ENCODE measurements around the gene FMO4.
A peak's percentile ranks its signal among the peaks of the same experiment; 100 is the strongest.

FMO4 gene

DNA sequence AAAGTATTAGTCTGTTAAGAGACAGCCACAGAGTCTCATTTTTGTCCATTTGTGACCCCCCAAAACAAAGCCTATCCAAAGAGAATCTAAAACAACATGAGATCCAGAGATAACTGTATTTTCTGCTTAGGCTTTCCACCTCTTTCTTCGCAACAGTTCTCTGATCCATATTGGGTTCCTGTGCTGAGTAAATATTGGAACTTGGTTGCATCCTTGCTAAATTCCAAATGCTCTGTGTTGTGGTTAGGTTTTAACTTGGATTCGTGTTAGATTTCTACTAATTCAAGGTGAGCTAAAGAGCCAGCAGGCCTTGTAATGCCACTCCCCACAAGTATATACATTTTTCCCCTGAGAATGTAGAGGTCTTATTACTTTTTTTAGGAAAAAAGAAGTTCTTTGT lies 36.4 kb upstream of the FMO4 start:
- no peak for DNase-seq (ENCODE audit: low read depth)
- no peak overlapping the region for H3K4me3 ChIP-seq (ENCODE audit: low read depth, low read length)
- TF ChIP-seq POLR2A (IDR thresholded peaks at IDR 0.05; ENCODE audit: extremely low read depth, insufficient read length) = no peak
- TF ChIP-seq, protein P1, sequence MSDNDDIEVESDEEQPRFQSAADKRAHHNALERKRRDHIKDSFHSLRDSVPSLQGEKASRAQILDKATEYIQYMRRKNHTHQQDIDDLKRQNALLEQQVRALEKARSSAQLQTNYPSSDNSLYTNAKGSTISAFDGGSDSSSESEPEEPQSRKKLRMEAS (IDR thresholded peaks at IDR 0.05; ENCODE audit: low read depth, low read length) = no peak
- TF ChIP-seq, protein P2, sequence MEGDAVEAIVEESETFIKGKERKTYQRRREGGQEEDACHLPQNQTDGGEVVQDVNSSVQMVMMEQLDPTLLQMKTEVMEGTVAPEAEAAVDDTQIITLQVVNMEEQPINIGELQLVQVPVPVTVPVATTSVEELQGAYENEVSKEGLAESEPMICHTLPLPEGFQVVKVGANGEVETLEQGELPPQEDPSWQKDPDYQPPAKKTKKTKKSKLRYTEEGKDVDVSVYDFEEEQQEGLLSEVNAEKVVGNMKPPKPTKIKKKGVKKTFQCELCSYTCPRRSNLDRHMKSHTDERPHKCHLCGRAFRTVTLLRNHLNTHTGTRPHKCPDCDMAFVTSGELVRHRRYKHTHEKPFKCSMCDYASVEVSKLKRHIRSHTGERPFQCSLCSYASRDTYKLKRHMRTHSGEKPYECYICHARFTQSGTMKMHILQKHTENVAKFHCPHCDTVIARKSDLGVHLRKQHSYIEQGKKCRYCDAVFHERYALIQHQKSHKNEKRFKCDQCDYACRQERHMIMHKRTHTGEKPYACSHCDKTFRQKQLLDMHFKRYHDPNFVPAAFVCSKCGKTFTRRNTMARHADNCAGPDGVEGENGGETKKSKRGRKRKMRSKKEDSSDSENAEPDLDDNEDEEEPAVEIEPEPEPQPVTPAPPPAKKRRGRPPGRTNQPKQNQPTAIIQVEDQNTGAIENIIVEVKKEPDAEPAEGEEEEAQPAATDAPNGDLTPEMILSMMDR (IDR thresholded peaks at IDR 0.05; ENCODE audit: low read depth, low read length) = no peak
- TF ChIP-seq MYC (IDR thresholded peaks at IDR 0.05; ENCODE audit: low read depth, low read length) = no peak

DNA sequence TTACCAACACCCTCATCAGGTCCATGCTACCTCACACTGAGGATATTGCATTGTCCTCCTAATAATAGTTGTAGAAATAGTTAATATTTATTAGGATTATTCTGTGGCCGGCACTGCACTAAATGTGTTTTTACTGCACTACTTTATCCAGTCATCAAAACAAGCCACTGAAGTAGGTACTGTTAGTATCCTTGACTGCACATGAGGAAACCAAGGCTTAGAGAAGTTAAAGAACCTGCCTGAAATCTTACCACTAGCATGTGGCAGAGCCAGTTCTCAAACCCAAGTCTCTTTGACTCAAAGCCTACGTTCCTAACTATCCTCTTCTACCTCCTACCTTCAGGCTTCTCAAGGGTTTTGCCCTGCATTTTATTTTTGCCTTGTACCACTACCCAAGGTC lies 34.7 kb upstream of the FMO4 start:
- no peak overlapping the region for H3K4me3 ChIP-seq (ENCODE audit: low read depth, low read length)
- DNase-seq (ENCODE audit: low read depth) = no peak
- no peak for TF ChIP-seq MYC (IDR thresholded peaks at IDR 0.05; ENCODE audit: low read depth, low read length)
- TF ChIP-seq, protein P2 (IDR thresholded peaks at IDR 0.05; ENCODE audit: low read depth, low read length) = no peak
- TF ChIP-seq POLR2A (IDR thresholded peaks at IDR 0.05; ENCODE audit: extremely low read depth, insufficient read length) = no peak
- TF ChIP-seq, protein P1 (IDR thresholded peaks at IDR 0.05; ENCODE audit: low read depth, low read length) = no peak

DNA sequence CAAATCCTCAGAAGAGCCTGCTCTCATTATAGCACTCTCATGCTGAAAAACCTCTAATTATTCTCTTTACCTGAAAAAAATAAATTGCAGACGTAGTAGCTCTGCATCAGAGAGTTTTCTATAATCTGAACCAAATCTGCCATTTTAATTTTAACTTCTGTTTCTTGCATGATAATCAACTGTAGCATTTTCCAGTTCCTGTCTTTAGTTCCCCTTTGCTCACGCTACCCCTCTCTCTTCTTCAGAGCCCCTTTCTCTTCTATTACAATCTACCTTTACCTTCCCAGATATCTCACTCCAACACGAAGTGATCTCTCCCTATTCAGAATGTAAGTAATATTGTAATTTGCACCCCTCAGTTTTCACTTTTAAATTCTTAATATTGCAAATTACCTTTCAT lies 34.3 kb upstream of the FMO4 start:
- no peak overlapping the region for H3K4me3 ChIP-seq (ENCODE audit: low read depth, low read length)
- TF ChIP-seq, protein P1 (IDR thresholded peaks at IDR 0.05; ENCODE audit: low read depth, low read length) = no peak
- TF ChIP-seq, protein P2 (IDR thresholded peaks at IDR 0.05; ENCODE audit: low read depth, low read length) = no peak
- no peak for TF ChIP-seq POLR2A (IDR thresholded peaks at IDR 0.05; ENCODE audit: extremely low read depth, insufficient read length)
- no peak for TF ChIP-seq MYC (IDR thresholded peaks at IDR 0.05; ENCODE audit: low read depth, low read length)
- DNase-seq (ENCODE audit: low read depth) = no peak

DNA sequence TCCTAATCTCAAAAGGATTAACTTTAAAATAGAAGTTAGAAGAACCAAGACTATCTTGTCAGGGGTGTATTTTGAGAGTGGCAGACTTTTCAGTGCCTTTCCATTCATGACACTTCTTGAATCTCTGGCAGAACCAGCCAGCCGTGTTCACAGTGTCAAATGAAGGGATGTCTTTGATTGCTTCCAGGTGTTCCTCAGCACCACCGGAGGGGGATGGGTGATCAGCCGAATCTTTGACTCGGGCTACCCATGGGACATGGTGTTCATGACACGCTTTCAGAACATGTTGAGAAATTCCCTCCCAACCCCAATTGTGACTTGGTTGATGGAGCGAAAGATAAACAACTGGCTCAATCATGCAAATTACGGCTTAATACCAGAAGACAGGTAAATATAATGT lies 33.4 kb upstream of the FMO4 start:
- TF ChIP-seq, protein P2 (IDR thresholded peaks at IDR 0.05; ENCODE audit: low read depth, low read length) = no peak
- TF ChIP-seq POLR2A (IDR thresholded peaks at IDR 0.05; ENCODE audit: extremely low read depth, insufficient read length) (no peak), MYC (IDR thresholded peaks at IDR 0.05; ENCODE audit: low read depth, low read length) (no peak)
- TF ChIP-seq, protein P1 (IDR thresholded peaks at IDR 0.05; ENCODE audit: low read depth, low read length) = no peak
- H3K4me3 ChIP-seq (ENCODE audit: low read depth, low read length) = no peak overlapping the region
- no peak for DNase-seq (ENCODE audit: low read depth)

DNA sequence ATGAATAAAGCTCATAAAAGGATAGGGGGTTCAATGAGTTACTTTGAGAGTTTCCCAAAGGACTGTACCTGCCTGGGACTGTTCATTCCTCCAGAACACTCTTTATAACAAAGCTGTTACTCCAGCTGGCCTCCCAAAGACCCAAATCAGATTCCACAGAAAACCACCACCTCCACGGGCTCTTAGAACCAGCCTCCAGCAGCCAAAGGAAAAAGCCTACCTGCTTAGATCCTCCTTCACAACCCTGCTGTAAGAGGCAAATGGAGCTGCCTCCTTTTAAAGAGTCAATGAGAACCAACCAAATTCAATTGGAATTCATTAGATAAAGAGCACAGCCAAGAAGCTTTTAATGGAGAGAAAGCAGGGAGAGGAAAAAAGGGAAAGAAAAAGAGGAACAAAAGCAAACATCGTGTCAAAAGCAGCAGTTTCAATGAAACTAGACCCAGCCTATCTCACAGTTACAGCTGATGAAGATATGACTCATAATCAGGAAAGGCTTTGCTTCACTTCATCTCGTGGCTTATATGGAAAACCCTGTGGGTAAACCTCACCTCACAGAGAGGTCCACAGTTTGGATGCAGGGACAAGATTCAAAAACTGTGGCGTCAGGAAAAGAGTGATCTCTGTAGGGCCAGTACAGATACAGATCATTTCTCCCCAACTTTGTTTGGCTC lies 27.8 kb upstream of the FMO4 start:
- DNase-seq (ENCODE audit: low read depth) = peak; percentile 25
- H3K4me3 ChIP-seq (ENCODE audit: low read depth, low read length) = no peak overlapping the region
- no peak for TF ChIP-seq MYC (IDR thresholded peaks at IDR 0.05; ENCODE audit: low read depth, low read length)
- no peak for TF ChIP-seq POLR2A (IDR thresholded peaks at IDR 0.05; ENCODE audit: extremely low read depth, insufficient read length)
- TF ChIP-seq, protein P1 (IDR thresholded peaks at IDR 0.05; ENCODE audit: low read depth, low read length) = no peak
- TF ChIP-seq, protein P2 (IDR thresholded peaks at IDR 0.05; ENCODE audit: low read depth, low read length) = no peak
